Muscle of arm (tissue), 12 donors: ENCODE results near the gene TEX14. TPM values are rescaled to one million over a fixed set of nuclear protein-coding genes. Genes with fewer than 3 reads are reported as not detected.

ENCODE experiments used
- DNase-seq: peaks from one replicate; pipeline ENCODE4 v3.0.0-alpha.2; 2013
- polyA plus RNA-seq, 12 donors: library from polyadenylated mRNA; unstranded; fragments of 120-200 nt; gene quantifications; one replicate each; pipeline ENCODE4 v1.2.1, GENCODE V29; 2013; ENCODE audit not compliant: insufficient read length in 12 of 12

TEX14 gene
- polyA plus RNA-seq, 12 donors: 1.6 to 6.9 (median 3.6) TPM; not detected in 1

- no peak for DNase-seq
Measured at GRCh38 chr17:58648236-58648635, 43.6 kb downstream of the TEX14 start.

DNA sequence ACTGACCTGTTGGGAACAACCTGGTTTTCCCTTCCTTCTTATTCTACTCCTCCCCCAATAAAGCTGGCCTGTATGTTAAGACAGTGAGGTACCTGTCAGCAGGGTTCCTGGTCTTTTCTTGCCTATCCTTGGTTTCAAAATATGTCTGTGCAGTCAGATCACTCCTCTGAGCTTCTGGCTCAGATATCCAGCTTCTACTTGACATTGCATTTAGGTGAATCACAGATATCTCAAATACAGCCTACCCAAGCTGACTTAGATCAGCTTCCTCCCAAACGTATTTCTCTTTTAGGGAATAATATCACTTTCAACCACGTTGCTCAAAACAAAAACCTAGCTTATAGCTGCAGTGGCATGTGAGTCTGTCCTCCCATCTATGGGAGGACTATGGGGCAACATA is 48.7 kb downstream of the TEX14 start:
- DNase-seq: no peak

DNA sequence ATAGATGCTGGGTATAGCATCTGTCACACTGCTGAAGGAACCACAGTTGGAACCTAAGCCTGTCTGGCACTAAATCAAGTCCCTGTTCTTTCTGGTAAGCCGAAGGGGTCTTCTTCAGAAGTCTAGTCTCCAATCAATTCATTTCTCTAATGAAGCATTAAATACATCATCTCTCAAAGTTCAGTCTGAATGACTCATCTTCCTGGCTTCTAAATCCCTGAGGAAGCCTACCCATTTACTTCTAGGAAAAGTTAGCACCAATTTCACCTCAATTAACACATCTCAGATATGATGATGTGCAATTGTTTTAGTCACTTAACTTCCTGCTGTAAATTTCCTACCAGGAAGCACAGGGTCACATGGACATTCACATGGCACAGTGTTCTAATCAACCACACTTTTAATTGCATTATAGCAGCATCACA is 49.9 kb downstream of the TEX14 start:
- no peak for DNase-seq

GRCh38 chr17:58640202-58640601 is 51.6 kb downstream of the TEX14 start:
- no peak for DNase-seq

DNA sequence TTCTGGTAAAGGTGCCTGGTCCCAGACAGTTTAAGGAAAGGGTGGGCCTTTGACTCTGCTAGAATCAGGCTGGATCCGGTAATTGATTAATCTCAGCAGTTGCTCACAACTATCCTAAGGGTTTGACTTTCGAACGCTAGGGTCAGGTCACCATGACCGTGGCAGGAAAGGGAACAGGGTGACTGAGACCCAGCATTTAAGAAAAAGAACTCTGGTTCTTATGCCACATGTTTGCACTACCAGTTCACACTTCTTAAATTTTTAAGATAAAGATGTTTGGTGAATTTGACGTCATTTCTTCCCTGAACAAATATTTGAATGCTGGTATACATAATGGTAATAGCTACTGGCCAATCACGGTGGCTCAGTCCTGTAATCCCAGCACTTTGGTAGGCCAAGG is 52.2 kb downstream of the TEX14 start:
- DNase-seq: no peak

- no peak for DNase-seq
Measured at GRCh38 chr17:58637011-58637570, 54.8 kb downstream of the TEX14 start.

GRCh38 chr17:58632324-58633314 is 59.2 kb downstream of the TEX14 start:
- DNase-seq: no peak

- DNase-seq: peak; percentile 99
Measured at GRCh38 chr17:58631523-58632323, 60.1 kb downstream of the TEX14 start.

GRCh38 chr17:58630883-58631522 is 60.8 kb downstream of the TEX14 start:
- no peak for DNase-seq

- no peak for DNase-seq
Measured at GRCh38 chr17:58626905-58627304, 64.9 kb downstream of the TEX14 start.

GRCh38 chr17:58624751-58625150 is 67.1 kb downstream of the TEX14 start:
- no peak for DNase-seq

- no peak for DNase-seq
Measured at GRCh38 chr17:58621174-58621573, 70.7 kb downstream of the TEX14 start.

- no peak for DNase-seq
Measured at GRCh38 chr17:58618336-58618735, 73.5 kb downstream of the TEX14 start.

- no peak for DNase-seq
Measured at GRCh38 chr17:58617563-58617962, 74.3 kb downstream of the TEX14 start.

DNA sequence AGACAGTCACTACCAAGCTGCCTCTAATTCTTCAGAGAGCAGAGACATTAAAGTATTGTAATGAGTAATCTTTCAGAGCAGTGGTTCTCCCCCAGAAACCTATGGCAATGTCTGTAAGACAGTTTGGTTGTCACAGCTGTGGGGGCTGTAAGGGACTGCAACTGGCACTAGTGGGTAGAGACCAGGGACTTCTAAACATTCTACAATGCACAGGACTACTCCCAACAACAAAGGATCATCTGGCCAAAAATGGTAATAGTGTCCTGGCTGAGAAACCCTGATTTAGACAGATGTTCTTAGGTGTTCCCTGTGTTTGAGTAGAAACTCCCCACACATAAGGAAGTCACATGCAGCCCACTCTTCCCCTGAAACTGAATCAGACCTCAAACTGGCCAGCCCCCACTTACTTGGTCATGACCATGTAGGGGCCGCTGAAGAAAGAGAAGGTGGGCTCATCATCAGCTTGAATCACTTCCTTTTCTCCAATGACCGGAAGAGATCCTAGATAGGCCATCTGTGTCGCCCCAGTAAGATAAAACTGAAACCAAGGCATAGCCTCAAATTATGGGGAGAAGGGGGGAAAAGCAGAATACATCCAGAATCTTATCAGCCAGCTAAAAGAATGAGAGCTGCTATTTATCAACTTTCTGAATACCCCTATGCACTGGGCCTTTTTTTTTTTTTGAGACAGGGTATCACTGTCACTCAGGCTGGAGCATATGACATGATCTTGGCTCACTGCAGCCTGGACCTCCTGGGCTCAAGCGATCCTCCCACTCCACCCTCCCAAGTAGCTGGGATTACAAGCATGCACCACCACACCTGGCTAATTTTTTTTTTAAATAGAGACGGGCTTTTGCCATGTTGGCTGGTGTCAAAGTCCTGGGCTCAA is 75.8 kb downstream of the TEX14 start:
- DNase-seq: no peak

DNA sequence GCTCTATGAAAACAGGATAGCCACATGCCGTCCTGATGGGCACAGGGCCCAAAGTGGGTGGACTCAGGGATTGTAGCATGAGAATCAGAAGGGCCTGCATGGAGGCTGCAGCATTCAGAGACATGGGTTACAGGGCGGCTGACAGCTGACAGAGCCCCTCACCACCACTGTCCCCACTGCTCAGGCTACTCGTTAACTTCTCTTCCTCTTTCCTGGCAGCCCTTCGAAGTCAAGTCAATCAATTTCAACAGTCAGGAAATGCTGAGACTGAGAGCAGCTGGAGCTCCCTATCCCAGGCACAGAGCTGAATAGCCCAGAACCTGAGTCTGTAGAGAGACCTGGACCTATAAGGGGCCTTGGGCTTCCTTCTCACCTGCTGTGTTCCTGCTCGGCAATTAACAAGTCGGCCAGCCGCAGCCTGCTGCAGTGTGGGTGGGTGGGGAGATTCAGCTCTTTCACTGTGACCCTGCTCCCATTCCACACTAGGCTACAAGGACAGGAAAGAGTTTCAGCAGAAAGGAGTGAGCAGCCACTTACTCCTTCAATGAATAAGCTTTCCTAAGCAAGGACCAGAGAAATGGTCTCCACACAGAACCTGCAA is 76.9 kb downstream of the TEX14 start:
- no peak for DNase-seq

- no peak for DNase-seq
Measured at GRCh38 chr17:58611331-58611730, 80.5 kb downstream of the TEX14 start.

DNA sequence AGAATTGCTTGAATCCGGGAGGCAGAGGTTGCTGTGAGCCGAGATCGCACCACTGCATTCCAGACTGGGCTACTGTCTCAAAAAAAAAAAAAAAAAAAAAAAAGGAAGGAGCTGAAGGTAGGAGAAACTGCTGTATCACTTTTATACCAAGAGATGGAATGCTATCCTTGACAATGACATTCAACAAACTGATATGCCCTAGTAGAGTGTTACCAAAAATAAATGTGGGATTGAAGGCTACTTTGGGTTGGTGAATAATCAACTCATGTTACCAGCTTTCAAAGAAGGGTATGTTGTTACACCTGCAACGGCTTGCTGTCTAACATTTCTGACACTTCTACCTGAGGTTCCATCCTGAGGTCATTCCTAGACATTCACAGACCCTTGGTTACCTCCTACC is 84.9 kb downstream of the TEX14 start:
- no peak for DNase-seq

GRCh38 chr17:58605986-58606385 is 85.9 kb downstream of the TEX14 start:
- DNase-seq: no peak

DNA sequence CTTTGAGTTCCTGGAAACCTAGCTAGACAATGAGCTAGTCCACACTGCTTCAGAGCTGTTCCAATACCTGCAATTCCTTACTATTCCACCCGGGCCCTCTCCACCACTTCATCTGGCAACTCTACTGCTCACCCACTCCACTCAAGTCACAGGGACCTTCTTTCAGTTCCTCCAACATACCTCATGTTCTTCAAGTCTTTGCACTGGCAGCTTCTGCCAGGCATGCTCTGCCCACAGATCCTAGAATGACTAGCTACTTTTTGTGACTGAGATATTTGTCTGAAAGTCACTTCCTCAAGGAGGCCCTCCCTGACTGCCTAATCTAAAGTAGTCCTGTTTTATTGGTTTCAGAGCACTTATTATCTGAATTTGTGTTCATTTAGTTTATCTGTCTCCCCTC is 86.4 kb downstream of the TEX14 start:
- no peak for DNase-seq
